ENCODE data around the gene CFLAR. TPM values are rescaled to one million over a fixed set of nuclear protein-coding genes. Genes with fewer than 3 reads are reported as not detected.

Gene CFLAR
- total RNA-seq, 1 experiment from 2014 or later = 21.5 TPM

DNA sequence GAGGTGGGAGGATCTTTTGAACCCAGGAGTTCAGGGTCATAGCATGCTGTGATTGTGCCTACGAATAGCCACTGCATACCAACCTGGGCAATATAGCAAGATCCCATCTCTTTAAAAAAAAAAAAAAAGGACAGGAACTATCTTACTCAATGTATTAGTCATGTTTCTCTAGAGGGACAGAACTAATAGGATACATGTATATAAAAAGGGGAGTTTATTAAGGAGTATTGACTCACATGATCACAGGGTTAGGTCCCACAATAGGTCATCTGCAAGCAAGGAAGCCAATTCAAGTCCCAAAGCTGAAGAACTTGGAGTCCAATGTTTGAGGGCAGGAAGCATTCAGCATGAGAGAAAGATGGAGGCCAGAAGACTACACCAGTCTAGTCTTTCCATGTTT lies 48.2 kb downstream of the CFLAR start:
- Mint-ChIP-seq H3K27me3 (ENCODE audit: low read depth) (no peaks in the 10 kb centered on the region; the same call in 1 of the 2 replicates), H3K36me3 (peaks cover 30% of the 10 kb centered on the region), H3K4me3 (no peak overlapping the region), H3K9me3 (peaks cover 15% of the 10 kb centered on the region), H3K4me1 (no peaks in the 10 kb centered on the region), H3K27ac (no peak overlapping the region)
- TF ChIP-seq, protein P1, sequence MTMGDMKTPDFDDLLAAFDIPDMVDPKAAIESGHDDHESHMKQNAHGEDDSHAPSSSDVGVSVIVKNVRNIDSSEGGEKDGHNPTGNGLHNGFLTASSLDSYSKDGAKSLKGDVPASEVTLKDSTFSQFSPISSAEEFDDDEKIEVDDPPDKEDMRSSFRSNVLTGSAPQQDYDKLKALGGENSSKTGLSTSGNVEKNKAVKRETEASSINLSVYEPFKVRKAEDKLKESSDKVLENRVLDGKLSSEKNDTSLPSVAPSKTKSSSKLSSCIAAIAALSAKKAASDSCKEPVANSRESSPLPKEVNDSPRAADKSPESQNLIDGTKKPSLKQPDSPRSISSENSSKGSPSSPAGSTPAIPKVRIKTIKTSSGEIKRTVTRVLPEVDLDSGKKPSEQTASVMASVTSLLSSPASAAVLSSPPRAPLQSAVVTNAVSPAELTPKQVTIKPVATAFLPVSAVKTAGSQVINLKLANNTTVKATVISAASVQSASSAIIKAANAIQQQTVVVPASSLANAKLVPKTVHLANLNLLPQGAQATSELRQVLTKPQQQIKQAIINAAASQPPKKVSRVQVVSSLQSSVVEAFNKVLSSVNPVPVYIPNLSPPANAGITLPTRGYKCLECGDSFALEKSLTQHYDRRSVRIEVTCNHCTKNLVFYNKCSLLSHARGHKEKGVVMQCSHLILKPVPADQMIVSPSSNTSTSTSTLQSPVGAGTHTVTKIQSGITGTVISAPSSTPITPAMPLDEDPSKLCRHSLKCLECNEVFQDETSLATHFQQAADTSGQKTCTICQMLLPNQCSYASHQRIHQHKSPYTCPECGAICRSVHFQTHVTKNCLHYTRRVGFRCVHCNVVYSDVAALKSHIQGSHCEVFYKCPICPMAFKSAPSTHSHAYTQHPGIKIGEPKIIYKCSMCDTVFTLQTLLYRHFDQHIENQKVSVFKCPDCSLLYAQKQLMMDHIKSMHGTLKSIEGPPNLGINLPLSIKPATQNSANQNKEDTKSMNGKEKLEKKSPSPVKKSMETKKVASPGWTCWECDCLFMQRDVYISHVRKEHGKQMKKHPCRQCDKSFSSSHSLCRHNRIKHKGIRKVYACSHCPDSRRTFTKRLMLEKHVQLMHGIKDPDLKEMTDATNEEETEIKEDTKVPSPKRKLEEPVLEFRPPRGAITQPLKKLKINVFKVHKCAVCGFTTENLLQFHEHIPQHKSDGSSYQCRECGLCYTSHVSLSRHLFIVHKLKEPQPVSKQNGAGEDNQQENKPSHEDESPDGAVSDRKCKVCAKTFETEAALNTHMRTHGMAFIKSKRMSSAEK (CRISPR knock-in tag; IDR thresholded peaks at IDR 0.05; ENCODE audit: borderline replicate concordance) = no peak
- TF ChIP-seq, protein P2, sequence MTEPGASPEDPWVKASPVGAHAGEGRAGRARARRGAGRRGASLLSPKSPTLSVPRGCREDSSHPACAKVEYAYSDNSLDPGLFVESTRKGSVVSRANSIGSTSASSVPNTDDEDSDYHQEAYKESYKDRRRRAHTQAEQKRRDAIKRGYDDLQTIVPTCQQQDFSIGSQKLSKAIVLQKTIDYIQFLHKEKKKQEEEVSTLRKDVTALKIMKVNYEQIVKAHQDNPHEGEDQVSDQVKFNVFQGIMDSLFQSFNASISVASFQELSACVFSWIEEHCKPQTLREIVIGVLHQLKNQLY (CRISPR knock-in tag; IDR thresholded peaks at IDR 0.05) = no peak
- TF ChIP-seq, protein P3, sequence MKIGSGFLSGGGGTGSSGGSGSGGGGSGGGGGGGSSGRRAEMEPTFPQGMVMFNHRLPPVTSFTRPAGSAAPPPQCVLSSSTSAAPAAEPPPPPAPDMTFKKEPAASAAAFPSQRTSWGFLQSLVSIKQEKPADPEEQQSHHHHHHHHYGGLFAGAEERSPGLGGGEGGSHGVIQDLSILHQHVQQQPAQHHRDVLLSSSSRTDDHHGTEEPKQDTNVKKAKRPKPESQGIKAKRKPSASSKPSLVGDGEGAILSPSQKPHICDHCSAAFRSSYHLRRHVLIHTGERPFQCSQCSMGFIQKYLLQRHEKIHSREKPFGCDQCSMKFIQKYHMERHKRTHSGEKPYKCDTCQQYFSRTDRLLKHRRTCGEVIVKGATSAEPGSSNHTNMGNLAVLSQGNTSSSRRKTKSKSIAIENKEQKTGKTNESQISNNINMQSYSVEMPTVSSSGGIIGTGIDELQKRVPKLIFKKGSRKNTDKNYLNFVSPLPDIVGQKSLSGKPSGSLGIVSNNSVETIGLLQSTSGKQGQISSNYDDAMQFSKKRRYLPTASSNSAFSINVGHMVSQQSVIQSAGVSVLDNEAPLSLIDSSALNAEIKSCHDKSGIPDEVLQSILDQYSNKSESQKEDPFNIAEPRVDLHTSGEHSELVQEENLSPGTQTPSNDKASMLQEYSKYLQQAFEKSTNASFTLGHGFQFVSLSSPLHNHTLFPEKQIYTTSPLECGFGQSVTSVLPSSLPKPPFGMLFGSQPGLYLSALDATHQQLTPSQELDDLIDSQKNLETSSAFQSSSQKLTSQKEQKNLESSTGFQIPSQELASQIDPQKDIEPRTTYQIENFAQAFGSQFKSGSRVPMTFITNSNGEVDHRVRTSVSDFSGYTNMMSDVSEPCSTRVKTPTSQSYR (CRISPR knock-in tag; IDR thresholded peaks at IDR 0.05) = no peak
- TF ChIP-seq SOX15 (CRISPR knock-in tag; IDR thresholded peaks at IDR 0.05) (no peak), ESRRA (CRISPR knock-in tag; IDR thresholded peaks at IDR 0.05; ENCODE audit: borderline replicate concordance) (no peak), NR1H2 (CRISPR knock-in tag; IDR thresholded peaks at IDR 0.05) (no peak), GTF2I (CRISPR knock-in tag; conservative IDR thresholded peaks at IDR 0.05) (no peak), NR2C2 (CRISPR knock-in tag; IDR thresholded peaks at IDR 0.05) (no peak), SMAD3 (CRISPR knock-in tag; IDR thresholded peaks at IDR 0.05; ENCODE audit: borderline replicate concordance) (no peak), ELF4 (CRISPR knock-in tag; IDR thresholded peaks at IDR 0.05; ENCODE audit: low read depth) (no peak), SMAD4 (CRISPR knock-in tag; IDR thresholded peaks at IDR 0.05) (no peak), MYBL2 (CRISPR knock-in tag; IDR thresholded peaks at IDR 0.05) (no peak), ZNF396 (CRISPR knock-in tag; IDR thresholded peaks at IDR 0.05; ENCODE audit: borderline replicate concordance) (no peak)
- TF ChIP-seq, protein P4, sequence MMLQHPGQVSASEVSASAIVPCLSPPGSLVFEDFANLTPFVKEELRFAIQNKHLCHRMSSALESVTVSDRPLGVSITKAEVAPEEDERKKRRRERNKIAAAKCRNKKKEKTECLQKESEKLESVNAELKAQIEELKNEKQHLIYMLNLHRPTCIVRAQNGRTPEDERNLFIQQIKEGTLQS (CRISPR knock-in tag; conservative IDR thresholded peaks at IDR 0.05) = no peak
- TF ChIP-seq, protein P5, sequence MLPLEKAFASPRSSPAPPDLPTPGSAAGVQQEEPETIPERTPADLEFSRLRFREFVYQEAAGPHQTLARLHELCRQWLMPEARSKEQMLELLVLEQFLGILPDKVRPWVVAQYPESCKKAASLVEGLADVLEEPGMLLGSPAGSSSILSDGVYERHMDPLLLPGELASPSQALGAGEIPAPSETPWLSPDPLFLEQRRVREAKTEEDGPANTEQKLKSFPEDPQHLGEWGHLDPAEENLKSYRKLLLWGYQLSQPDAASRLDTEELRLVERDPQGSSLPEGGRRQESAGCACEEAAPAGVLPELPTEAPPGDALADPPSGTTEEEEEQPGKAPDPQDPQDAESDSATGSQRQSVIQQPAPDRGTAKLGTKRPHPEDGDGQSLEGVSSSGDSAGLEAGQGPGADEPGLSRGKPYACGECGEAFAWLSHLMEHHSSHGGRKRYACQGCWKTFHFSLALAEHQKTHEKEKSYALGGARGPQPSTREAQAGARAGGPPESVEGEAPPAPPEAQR (CRISPR knock-in tag; IDR thresholded peaks at IDR 0.05) = no peak
- TF ChIP-seq, protein P6, sequence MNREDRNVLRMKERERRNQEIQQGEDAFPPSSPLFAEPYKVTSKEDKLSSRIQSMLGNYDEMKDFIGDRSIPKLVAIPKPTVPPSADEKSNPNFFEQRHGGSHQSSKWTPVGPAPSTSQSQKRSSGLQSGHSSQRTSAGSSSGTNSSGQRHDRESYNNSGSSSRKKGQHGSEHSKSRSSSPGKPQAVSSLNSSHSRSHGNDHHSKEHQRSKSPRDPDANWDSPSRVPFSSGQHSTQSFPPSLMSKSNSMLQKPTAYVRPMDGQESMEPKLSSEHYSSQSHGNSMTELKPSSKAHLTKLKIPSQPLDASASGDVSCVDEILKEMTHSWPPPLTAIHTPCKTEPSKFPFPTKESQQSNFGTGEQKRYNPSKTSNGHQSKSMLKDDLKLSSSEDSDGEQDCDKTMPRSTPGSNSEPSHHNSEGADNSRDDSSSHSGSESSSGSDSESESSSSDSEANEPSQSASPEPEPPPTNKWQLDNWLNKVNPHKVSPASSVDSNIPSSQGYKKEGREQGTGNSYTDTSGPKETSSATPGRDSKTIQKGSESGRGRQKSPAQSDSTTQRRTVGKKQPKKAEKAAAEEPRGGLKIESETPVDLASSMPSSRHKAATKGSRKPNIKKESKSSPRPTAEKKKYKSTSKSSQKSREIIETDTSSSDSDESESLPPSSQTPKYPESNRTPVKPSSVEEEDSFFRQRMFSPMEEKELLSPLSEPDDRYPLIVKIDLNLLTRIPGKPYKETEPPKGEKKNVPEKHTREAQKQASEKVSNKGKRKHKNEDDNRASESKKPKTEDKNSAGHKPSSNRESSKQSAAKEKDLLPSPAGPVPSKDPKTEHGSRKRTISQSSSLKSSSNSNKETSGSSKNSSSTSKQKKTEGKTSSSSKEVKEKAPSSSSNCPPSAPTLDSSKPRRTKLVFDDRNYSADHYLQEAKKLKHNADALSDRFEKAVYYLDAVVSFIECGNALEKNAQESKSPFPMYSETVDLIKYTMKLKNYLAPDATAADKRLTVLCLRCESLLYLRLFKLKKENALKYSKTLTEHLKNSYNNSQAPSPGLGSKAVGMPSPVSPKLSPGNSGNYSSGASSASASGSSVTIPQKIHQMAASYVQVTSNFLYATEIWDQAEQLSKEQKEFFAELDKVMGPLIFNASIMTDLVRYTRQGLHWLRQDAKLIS (CRISPR knock-in tag; IDR thresholded peaks at IDR 0.05; ENCODE audit: borderline replicate concordance) = no peak
- TF ChIP-seq, protein P7, sequence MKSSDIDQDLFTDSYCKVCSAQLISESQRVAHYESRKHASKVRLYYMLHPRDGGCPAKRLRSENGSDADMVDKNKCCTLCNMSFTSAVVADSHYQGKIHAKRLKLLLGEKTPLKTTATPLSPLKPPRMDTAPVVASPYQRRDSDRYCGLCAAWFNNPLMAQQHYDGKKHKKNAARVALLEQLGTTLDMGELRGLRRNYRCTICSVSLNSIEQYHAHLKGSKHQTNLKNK (CRISPR knock-in tag; IDR thresholded peaks at IDR 0.05) = no peak
- TF ChIP-seq, protein P8, sequence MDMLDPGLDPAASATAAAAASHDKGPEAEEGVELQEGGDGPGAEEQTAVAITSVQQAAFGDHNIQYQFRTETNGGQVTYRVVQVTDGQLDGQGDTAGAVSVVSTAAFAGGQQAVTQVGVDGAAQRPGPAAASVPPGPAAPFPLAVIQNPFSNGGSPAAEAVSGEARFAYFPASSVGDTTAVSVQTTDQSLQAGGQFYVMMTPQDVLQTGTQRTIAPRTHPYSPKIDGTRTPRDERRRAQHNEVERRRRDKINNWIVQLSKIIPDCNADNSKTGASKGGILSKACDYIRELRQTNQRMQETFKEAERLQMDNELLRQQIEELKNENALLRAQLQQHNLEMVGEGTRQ (CRISPR knock-in tag; IDR thresholded peaks at IDR 0.05) = no peak
- TF ChIP-seq, protein P9, sequence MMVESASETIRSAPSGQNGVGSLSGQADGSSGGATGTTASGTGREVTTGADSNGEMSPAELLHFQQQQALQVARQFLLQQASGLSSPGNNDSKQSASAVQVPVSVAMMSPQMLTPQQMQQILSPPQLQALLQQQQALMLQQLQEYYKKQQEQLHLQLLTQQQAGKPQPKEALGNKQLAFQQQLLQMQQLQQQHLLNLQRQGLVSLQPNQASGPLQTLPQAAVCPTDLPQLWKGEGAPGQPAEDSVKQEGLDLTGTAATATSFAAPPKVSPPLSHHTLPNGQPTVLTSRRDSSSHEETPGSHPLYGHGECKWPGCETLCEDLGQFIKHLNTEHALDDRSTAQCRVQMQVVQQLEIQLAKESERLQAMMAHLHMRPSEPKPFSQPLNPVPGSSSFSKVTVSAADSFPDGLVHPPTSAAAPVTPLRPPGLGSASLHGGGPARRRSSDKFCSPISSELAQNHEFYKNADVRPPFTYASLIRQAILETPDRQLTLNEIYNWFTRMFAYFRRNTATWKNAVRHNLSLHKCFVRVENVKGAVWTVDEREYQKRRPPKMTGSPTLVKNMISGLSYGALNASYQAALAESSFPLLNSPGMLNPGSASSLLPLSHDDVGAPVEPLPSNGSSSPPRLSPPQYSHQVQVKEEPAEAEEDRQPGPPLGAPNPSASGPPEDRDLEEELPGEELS (CRISPR knock-in tag; IDR thresholded peaks at IDR 0.05) = no peak
- no peak for DNase-seq (ENCODE audit: low spot score)
- ATAC-seq = no peak
- ChIA-PET CTCF (no interaction called here), POLR2A (no interaction called here)

Data from WTC11 (cell line).